ENCODE measurements around the gene CCL16. TPM values are rescaled to one million over a fixed set of nuclear protein-coding genes. Genes with fewer than 3 reads are reported as not detected.

Gene CCL16
- total and polyA plus RNA-seq, 2 donors (not counting 1 experiment from before 2014, with no cell fraction given): not detected

DNA sequence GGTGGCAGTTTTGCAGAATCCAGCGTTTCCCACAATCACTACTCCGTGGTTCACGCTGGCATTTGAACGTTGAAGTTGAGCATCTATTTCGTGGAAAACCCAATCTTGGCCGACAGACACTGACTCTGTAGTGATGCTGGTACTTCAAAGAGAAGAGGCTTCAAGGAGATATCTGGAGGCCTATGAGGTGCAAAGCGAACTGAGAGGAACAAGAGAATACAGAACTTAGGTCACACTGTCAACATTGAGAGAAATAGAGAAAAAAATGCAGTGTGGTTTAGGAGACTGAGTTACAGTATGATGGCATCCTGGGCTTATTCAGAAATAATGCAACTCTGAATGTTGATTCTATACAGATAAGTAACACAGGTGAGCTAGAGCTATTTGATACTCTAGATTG is 16.0 kb downstream of the CCL16 start:
- DNase-seq: no peak
- no peaks in the 10 kb centered on the region for H3K9me3 ChIP-seq (ENCODE audit: control extremely low read depth in 1 of 3, control insufficient read depth in 2 of 3, insufficient read depth in 1 of 3, low read length in 2 of 3)
- no peak for TF ChIP-seq EZH2 (IDR thresholded peaks at IDR 0.05; ENCODE audit: borderline replicate concordance, insufficient read depth, low read depth, low read length, poor library complexity, severe bottlenecking)
- no peak for TF ChIP-seq CTCF (IDR thresholded peaks at IDR 0.05)
- H3K4me1 ChIP-seq (ENCODE audit: control insufficient read depth in 2 of 2, insufficient read depth in 2 of 2, low read length in 2 of 2): no peaks in the 10 kb centered on the region
- no peak overlapping the region for H3K27ac ChIP-seq (ENCODE audit: low read length in 2 of 2)
- no peaks in the 10 kb centered on the region for H3K79me2 ChIP-seq (ENCODE audit: control insufficient read depth, insufficient read depth, low read length)
- no peak overlapping the region for H3K27ac Mint-ChIP-seq
- peaks cover 1% of the 10 kb centered on the region for H3K4me1 Mint-ChIP-seq
- H4K20me1 ChIP-seq (ENCODE audit: control insufficient read depth, insufficient read depth, low read length, poor library complexity, severe bottlenecking): no peaks in the 10 kb centered on the region
- POLR2A ChIA-PET: no interaction called here
- intact Hi-C loops (cut with micrococcal nuclease): no loop called here
- H3K4me3 ChIP-seq (ENCODE audit: control extremely low read depth in 1 of 5, extremely low read depth in 1 of 5, insufficient read depth in 1 of 5, low read depth in 2 of 5, low read length in 4 of 5): no peak overlapping the region
- H2AFZ ChIP-seq (ENCODE audit: insufficient read depth, low read depth, low read length, poor library complexity, severe bottlenecking): no peak overlapping the region
- H3K4me3 Mint-ChIP-seq: no peak overlapping the region
- H3K4me2 ChIP-seq (replicated peaks; ENCODE audit: low read depth, low read length, poor library complexity, severe bottlenecking): no peak overlapping the region
- no peaks in the 10 kb centered on the region for H3K36me3 ChIP-seq (replicated peaks in 1 of 2; ENCODE audit: control extremely low read depth in 1 of 2, control insufficient read depth in 1 of 2, extremely low read depth in 1 of 2, insufficient read depth in 2 of 2, low read length in 1 of 2)
- H3K27me3 Mint-ChIP-seq: peaks cover 30% of the 10 kb centered on the region
- peaks cover 0 to 6% (median 3%) of the 10 kb centered on the region in 4 experiments for H3K27me3 ChIP-seq (replicated peaks in 1 of 4; ENCODE audit: control extremely low read depth in 1 of 4, control insufficient read depth in 3 of 4, insufficient read depth in 4 of 4, low read length in 3 of 4)
- ATAC-seq (ENCODE audit: low read depth): no peak
- H3K9me3 Mint-ChIP-seq (ENCODE audit: insufficient read depth): no peaks in the 10 kb centered on the region
- 92% methylated on average over 6 of the region's 7 CpGs for WGBS (ENCODE audit: insufficient coverage)
- CTCF ChIA-PET: interaction anchor here (1.6 to 2.2 kb wide), 3 partner anchors 12 to 518 kb away, joined by 6 to 7 read pairs (median 6); no protein-coding TSS in a partner anchor
- H3K9ac ChIP-seq (ENCODE audit: low read length): no peak overlapping the region

DNA sequence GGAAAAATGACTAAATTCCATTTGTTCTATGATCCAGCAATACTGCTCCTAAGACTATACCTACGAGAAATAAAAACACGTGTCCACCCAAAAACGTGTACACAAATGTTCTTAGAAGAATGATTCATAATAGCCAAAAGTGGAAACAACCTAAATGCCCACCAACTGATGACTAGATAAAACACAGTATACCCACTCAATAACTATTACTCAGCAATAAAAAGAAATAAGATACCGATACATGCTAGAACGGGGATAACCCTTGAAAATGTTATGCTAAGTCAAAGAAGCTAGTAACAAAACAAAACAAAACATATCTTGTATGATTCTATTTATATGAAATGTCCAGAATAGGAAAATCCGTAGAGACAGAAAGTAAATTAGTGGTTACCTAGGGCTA is 17.6 kb downstream of the CCL16 start:
- Histone ChIP-seq H3K4me3 (ENCODE audit: control extremely low read depth in 1 of 5, extremely low read depth in 1 of 5, insufficient read depth in 1 of 5, low read depth in 2 of 5, low read length in 4 of 5) (no peak overlapping the region), H3K27me3 (replicated peaks in 1 of 4; ENCODE audit: control extremely low read depth in 1 of 4, control insufficient read depth in 3 of 4, insufficient read depth in 4 of 4, low read length in 3 of 4) (peaks cover 0 to 12% (median 6%) of the 10 kb centered on the region in 4 experiments), H3K4me2 (replicated peaks; ENCODE audit: low read depth, low read length, poor library complexity, severe bottlenecking) (no peak overlapping the region), H3K9me3 (ENCODE audit: control extremely low read depth in 1 of 3, control insufficient read depth in 2 of 3, insufficient read depth in 1 of 3, low read length in 2 of 3) (no peaks in the 10 kb centered on the region), H4K20me1 (ENCODE audit: control insufficient read depth, insufficient read depth, low read length, poor library complexity, severe bottlenecking) (no peaks in the 10 kb centered on the region), H3K9ac (ENCODE audit: low read length) (no peak overlapping the region), H3K27ac (ENCODE audit: low read length in 2 of 2) (no peak overlapping the region), H3K4me1 (ENCODE audit: control insufficient read depth in 2 of 2, insufficient read depth in 2 of 2, low read length in 2 of 2) (no peaks in the 10 kb centered on the region), H3K36me3 (replicated peaks in 1 of 2; ENCODE audit: control extremely low read depth in 1 of 2, control insufficient read depth in 1 of 2, extremely low read depth in 1 of 2, insufficient read depth in 2 of 2, low read length in 1 of 2) (no peaks in the 10 kb centered on the region), H3K79me2 (ENCODE audit: control insufficient read depth, insufficient read depth, low read length) (no peaks in the 10 kb centered on the region), H2AFZ (ENCODE audit: insufficient read depth, low read depth, low read length, poor library complexity, severe bottlenecking) (no peak overlapping the region)
- CTCF ChIA-PET: interaction anchor here (1.0 kb wide), 1 partner anchor 12 kb away, joined by 3 read pairs; no protein-coding TSS in a partner anchor
- POLR2A ChIA-PET: no interaction called here
- 100% methylated on average over 1 of the region's 6 CpGs for WGBS (ENCODE audit: insufficient coverage)
- DNase-seq: no peak
- H3K27me3 Mint-ChIP-seq: peaks cover 27% of the 10 kb centered on the region
- no peaks in the 10 kb centered on the region for H3K4me1 Mint-ChIP-seq
- ATAC-seq (ENCODE audit: low read depth): no peak
- H3K4me3 Mint-ChIP-seq: no peak overlapping the region
- no peak for TF ChIP-seq CTCF (IDR thresholded peaks at IDR 0.05)
- no peak for TF ChIP-seq EZH2 (IDR thresholded peaks at IDR 0.05; ENCODE audit: borderline replicate concordance, insufficient read depth, low read depth, low read length, poor library complexity, severe bottlenecking)
- H3K9me3 Mint-ChIP-seq (ENCODE audit: insufficient read depth): no peaks in the 10 kb centered on the region
- intact Hi-C loops (cut with micrococcal nuclease): no loop called here
- no peak overlapping the region for H3K27ac Mint-ChIP-seq
